HPDE6-E6E7 (cell line): Measurements from ENCODE around the gene DGKG.

Source experiments
- DNase-seq: peaks from one replicate; pipeline ENCODE4 v3.0.0; 2011; ENCODE audit warnings: missing footprints; ENCODE audit errors: extremely low spot score

Gene DGKG

DNA sequence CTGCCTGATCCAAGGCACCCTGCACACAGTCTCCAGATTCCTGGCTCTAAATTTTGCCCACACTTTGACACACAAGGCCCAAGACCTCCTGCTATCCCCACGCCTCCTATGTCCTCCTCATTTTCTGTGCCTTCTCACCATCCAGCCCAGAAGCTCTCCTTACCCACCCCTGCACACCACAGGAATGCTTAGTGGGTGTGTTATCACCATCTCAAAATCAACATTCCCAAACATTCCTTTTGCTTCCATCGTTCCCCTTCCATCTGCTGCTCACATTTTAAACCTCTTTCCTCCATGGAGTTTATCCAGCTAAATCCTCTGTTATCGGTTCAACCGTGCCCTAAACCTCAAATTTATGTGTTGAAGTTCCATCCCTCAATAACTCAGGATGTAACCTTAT, 43.9 kb downstream of the DGKG start:
- no peak for DNase-seq

DNA sequence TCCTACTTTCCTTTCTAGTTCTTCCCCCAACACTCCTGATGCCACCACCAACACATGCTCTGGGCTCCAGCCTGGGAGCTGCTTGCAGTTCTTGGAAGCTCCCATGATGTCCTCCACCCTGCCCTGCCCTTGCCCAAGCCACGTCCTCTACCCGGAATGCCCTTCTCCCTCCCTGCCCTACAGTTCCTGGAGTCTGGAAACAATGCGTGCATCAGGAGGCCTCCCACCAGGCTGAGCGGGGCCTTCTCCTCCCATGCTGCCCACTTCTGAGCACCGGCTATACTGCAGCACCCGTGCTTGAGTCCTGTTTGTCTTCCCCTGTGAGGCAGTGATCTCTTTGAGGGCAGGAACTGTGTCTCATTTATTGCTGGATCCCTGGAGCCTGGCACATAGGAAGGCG, 44.6 kb downstream of the DGKG start:
- no peak for DNase-seq

DNA sequence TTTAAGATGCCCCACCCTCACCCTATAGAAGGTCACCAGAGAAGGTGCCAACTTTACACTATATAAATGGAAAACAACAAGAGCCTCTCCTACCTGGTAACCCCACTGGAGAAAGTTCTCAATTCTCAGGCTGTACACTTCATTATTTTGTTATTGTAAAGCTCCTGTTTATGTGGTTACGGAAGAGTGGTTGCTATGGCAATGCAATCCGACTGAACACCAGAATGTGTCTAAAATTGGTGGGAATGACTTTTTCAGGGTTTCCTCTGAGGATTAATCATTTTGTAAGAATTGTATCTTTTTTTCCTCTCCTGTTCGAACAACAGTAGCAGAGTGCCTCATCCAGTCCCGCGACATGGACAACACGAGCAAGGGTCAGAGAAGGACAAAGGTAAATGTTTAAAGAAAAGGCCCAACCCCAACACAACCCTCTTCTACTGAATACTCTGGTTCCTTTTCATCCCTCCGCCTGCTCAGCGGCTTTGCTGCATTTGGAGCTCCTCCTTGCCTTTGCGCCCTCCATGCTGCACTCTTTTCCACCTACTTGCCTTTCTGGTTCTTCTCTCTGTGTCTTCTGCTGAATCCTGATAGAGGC, 45.3 kb downstream of the DGKG start:
- no peak for DNase-seq

DNA sequence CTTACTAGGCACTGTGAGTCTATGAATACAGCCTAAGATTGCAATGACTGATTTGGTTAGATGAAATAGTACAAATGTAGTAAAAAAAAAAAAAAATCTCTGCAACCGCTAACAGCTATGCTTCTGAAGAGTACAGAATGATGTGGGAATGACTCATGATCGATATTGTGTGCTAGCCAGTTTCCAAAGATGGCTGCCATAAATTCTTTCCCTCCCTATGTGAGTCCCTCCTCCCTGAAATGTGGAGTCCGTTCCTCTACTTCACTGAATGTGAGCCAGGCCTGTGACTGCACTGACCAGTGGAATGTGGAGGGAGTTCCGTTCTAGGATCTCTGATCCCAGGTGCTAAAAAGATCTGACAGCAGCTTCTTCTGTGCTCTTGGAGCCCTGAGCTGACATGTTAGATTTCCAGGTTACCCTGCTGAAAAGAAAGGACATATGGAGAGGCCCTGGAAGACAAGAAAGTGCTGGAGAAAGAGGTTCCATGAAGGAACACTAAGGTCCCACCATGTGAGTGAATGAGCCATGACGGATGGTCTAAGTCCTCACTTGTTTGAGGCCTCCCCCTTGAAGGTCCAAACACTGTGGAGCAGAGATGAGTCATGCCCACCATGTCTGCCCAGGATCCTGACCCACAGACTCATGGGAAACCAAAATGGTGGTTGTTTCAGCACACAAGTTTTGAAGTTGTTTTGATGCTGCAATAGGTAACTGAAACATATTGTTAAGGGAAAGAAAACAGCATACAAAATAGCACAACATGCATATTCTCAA, 46.3 kb downstream of the DGKG start:
- no peak for DNase-seq

DNA sequence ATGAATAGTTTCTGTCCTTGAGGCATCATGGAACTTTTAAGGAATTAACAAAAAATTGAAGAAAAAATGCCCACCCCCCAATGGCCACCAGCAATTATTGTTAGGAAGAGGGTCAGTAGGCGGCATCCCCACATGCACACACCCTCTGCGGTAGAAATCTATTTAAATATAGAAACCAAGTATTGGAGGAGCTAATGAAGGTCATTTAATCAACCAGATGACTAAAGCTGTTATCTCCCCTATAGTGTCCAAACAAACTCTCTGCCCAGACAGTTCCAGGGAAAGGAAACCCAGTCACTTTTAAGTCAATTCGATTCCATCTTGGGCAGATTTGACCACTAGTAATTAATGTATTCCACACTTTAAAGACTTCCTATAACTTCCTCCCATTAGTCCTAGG, 47.1 kb downstream of the DGKG start:
- DNase-seq = no peak

DNA sequence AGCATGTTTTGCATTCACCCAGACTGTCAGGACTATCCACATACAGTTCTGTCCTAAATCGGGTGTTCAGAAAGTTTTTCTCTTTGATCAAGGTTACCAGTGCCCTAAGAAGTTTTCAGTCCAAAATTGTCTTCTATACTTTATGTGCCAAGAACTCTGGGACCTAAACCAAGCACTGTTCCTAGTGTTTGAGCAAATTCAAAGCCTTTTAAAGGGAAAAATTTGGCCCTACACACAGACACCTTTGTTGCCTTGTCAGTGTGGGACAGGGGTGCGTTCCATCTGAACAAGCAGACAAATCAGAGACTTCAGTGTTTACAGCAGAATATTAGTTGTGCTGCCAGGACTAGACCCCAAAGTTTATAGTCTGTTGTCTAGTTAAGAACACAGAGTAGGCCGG, 50.6 kb downstream of the DGKG start:
- DNase-seq = no peak

DNA sequence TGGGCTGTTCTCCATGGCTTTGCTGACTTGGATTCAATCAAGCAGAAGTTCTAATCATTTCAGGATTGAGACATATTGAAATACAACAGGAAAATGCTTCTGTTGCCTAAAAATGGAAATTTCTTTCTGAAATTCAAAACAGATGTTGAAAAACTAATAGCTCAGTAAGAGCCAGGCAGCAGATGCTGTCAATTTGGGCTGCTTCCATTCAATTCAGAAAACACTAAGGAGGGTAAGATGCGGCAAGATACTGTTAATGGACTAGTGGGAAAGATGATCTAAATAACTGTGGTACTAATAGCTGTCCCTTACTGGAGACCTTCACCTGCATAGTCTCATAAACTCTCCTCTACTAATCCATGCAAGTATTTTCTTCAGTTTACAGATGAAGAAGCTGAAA, 53.5 kb downstream of the DGKG start:
- DNase-seq = no peak

DNA sequence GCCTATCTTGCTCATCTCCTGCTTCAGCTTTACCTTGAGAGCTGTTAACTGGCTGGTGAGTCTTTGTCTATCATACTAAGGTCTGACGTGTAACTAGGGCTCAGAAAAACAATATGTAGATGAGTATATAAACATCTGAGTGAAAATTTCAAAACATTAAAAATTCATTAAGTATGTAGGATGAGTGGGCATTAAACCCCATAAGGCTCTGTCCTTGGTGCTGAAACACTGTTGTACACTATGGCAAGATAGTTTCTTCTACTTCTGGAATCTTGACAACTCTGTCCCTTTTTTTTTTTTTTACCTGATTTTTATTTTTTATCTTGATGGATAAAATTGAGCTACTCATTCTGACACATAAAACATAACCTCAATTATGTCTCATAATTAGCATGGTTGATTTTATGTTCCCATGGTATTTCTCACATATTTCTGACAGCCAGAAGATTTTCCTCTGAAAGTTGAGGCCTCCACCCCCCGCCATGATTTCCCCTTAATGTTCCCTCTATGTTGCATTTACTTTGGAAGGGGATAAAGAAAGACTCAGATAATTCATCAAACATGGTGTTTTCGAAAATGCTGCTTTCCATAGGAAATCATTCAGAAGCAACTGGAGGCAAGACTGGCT, 54.3 kb downstream of the DGKG start:
- DNase-seq = no peak

DNA sequence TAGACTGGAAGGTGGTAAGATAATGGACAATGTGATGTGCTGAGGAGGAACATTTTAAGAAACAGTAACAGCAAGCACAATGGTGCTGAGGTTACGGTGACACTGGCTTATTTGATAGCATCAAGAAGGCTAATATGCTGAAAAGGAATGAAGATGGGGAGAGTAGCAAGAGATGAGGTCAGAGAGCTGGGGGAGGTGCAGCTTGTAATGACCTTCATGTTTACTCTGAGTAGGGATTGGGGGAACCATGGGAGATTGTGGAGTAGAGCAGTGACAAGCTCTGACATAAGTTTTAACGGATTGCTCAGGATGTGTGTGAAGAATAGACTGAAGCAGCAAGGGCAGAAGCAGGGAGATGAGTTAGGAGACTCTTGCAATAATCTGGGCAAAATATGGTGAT, 56.7 kb downstream of the DGKG start:
- DNase-seq = no peak

DNA sequence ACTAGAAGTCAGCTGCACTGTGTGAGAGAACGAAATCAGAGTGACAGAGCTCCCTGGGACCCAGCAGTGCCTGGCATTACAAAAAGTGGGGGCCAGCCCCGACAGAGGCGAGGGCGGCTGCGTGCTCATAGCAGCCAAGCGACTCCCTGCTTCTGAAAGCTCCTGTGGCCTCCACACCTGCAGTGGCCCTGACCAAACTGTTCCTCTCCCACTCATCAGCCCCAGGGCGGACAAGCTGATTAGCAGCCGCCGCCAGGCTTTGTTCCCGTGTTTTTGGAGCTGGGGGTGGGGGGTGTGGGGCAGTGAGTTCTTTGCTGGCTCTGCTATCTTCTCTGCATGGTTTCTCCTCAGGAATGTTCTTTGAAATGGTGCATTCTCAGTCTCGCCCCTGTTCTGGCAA, 58.1 kb downstream of the DGKG start:
- no peak for DNase-seq

DNA sequence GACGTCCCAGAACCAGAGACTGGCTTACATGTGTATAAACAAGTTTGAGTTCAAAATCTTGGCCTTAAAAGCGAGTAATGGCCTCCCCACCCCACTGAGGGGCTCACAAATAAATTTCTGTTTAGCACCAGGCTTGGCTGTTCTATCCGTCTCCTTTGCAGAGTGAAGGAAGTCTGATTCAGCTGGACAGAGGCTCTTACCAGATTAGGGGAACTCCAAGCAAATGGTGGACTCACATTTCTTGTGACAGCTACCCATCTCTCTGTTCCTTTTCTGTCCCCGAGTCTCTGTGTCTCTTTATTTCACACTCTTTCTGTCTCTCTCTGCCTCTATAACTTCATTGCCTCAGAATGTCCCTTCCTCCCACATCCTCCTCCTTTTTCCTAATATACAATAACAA, 62.7 kb downstream of the DGKG start:
- DNase-seq = no peak

DNA sequence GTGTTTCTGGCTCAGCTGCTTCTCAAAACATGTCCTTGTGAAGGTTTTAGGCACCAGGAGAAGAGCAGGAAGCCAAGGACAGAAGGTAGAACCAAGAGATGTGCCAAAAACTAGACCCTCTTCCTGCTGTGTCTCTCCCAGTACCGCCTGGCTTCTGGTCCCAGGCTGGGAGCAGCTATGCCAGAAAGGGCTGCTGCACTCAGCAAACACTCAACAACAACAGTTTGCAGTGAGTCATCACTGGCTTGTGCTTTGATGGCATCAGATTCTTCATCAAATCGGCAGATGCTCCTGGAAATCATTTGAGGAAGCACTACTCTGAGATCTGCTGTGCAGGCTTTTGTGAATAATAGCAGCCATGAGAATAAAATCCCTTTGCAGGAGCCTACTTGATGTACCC, 63.2 kb downstream of the DGKG start:
- DNase-seq = no peak

DNA sequence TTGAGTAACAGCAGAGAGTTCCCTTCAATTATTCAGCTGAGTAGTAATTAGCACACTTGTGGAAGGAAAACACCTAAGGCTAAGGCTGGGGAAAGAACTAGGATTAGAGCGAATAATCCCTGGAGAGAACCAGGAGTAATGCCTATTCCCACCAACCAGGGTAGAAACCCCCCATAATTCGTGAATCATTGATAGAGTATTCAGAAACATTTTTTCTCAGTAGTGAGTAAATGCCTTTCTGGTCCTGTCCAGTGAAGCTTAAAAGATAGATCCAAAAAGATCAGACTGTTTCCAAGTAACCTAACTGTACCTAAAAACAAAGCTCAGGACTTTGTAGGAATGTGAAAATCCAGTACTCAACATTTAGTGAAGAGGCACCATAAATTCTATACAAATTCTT, 71.2 kb downstream of the DGKG start:
- no peak for DNase-seq

DNA sequence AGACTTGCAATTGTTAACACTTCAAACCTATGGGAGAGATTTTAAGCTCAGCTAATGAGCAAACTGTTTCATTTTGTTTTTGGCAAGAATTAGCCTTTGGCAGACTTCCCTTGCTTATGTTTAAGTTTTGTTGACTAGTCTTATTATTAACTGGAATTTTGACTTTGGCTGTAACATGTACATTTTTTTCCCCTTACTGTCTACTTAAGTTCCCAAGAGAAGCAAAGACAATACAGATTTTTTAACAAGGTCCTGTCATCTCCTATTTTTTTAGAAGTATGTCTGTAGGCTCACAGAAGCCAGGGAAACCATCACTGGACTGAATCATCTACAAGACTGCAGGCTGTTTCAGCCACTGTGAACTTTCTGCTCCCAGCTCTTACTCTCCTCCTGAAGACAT, 74.3 kb downstream of the DGKG start:
- DNase-seq = no peak

DNA sequence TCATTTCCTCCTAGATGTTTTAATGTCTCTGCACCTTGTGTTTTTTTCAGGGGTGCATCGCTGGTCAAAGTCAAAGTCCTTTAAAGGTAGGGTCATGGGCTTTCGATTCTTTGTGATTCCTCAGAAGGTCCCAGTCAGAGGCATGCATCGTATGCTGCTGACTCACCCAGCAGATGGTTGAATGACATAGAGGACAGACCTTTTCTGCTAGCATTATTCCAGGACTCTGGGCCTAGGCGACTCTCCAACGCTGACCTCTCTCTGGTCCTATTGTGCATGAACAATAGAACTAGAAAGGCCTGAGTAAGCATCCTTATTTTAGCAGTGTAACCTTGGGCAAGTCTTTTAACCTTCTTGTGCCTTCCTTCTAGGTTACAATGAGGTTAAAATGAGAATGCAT, 75.9 kb downstream of the DGKG start:
- no peak for DNase-seq

DNA sequence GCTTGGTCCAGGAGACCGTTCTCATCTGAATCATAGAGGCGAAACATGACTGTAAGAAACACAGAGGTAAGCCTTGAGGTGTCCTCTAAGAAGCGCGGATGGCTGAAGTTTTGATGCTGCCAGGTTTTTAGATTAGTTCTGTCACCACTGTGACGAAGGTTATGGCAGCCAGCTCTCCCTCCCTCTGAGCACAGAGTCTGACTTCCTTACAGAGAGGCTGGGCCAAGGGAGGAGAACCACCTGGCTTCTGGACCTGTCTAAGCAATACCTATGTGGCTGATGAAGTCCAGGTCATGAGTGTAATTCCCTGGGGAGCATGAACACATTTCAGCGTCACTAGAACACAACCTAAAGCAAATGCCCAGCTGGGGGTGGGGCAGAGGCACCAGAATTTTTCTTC, 77.4 kb downstream of the DGKG start:
- DNase-seq = no peak

DNA sequence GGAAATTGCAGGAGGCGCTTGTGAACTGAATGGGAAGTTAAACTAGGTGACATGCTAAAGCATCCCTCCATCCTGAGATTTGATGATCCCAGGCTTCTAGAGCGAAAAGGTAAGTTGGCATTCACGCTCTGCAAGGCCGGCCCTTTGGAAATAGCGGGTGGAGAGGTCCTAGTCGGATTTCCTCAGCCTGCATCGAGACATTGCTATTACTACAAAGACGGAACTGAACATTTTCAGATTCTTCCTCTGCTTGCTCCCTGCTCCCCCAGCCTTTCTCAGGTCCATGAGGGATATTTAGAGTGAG, 77.7 kb downstream of the DGKG start:
- DNase-seq = no peak

DNA sequence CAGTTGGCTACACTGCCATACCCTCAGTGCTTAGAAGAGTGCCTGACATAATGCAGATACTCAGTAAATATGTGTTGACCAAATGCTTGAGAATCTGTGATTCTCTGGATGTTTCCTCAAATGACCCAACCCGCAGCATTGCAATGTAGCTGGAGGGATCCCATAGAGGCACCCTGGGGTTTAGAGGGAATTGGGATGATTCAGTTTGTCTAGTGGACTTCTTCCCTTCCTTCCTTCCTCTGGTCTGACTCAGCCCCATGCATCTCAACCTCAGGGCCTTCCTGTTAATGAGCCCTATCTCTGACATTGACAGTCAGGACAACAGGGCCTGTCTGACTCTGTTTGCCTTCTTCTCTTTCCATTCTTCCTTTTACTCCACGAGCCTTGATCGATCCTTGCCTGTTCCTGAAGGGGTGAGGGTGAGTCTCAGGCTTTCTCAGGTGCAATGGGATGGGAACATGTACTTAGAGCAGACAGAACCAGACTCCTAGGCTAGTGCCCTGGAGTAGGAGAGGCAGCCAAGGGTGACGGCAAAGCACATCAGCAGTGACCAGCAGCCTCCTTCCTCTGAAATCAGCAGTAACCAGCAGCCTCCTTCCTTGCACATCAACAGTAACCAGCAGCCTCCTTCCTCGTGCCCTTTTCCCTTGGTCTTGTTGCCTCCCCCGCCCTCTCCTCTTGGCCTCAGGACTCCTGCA, 78.2 kb downstream of the DGKG start:
- no peak for DNase-seq

DNA sequence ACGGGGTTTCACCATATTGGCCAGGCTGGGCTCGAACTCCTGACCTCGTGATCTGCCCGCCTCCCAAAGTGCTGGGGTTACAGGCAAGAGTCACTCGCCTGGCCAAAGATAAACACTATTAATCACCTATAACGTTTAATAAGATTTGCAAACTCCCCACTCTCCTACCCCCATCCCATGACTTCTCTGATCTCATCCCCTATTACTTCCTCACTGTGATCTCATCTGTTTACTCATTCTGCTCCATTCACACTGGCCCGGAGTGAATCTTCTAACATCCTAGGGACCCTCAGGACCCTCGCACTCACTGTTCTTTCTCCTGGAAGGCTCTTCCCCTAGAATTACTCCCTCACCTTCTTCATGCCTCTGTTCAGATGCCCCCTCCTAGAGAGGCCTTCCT, 78.9 kb downstream of the DGKG start:
- DNase-seq = no peak

DNA sequence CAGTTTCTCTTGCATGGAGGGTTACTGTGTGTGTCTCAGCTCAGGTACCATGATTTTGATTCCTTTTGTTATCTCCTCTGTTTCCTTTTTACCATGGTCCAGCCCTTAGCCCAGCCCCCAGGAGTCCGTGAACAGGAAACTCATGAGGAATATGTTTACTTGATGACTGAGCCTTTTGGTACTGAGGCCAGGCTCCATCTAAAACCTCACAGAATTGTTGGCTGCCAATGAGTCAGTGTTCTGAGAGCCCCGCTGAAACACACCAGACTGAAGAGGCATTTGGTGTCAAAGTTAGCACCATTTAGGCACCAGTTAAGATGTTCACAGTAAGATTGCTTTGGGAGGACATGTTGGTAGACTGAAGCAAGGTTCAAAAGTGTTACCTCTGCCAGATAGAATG, 80.9 kb downstream of the DGKG start:
- DNase-seq = no peak

DNA sequence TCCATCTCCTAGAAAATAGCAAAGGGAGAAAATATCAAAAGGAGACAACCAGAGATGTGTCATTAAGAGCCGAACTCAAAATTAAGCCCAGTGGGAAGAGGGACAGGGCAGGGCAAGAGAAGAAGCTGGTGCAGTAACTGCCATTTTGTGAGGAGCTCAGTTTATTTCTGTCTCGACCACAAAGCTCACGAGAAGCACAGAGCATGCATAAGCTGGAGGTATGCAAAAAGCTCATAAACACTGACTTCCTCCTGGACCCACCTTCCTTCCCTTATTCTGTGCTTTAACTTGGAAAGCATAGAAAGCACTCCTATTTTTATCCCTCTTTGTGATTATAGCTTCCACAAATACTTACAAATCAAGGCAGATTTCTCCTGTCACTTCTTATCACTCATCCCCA, 81.3 kb downstream of the DGKG start:
- no peak for DNase-seq

DNA sequence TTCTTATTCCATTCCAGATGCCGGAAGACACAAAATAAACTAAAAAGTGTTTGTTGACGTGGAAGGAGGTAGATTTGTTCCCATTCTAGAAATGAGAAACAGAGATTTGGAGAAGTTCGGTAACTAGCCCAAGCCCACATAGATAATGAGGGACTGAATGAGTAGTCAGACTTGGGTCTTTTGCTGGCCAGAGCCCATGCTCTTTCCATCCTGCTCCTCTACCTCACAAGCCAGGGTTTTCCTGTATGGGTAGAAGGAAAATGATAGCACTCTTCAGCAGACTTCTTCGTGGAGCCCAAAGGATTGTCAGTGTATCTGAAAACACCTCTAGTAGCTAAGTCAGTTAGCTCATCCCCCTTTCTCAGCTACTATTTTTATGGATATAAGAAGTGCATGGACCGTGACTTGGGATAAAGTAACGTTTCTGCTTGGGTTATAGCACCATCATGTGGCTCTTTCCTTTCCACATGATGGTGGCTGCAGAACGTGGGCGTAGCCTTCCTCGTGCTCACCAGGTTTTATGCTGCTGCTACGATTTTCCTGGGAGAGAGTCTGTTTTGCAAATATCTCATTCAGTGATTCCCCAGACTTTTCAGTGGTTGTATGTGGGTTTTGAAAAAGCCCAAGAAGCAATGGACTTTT, 84.6 kb downstream of the DGKG start:
- peak; percentile 37 for DNase-seq

DNA sequence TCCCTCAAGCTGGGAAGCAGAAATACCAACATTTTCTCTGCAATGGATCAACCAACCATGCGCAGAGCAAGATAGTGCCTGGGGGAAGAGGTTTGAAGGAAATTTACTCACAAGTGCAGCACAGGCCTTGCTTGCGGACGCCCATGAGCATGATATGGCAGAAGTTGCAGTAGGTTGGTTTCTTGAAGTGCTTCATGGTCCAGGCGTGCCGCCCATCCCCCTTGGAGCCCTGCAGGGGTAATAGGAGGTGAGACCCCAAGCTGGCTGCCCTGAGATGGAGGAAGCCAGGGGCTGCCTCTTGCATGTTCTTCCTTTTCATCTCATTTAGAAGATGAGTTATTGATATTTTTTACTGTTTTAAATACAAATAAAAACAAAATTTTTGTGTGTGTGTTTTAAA, 86.6 kb downstream of the DGKG start:
- DNase-seq = no peak
